HG02678 (cell line): Measurements from ENCODE around the gene LTF.
"Not testable (repeated sequence)": the region's sequence is repeated elsewhere in the genome, so short reads cannot be mapped to it uniquely, and the experiment has no call there.

Source experiments
- ATAC-seq: cut with Tn5 transposase; IDR thresholded peaks from one replicate; pipeline ENCODE4 v1.9.1; 2021; ENCODE audit warnings: mild to moderate bottlenecking, moderate library complexity; ENCODE audit not compliant: unreplicated experiment

Gene LTF

DNA sequence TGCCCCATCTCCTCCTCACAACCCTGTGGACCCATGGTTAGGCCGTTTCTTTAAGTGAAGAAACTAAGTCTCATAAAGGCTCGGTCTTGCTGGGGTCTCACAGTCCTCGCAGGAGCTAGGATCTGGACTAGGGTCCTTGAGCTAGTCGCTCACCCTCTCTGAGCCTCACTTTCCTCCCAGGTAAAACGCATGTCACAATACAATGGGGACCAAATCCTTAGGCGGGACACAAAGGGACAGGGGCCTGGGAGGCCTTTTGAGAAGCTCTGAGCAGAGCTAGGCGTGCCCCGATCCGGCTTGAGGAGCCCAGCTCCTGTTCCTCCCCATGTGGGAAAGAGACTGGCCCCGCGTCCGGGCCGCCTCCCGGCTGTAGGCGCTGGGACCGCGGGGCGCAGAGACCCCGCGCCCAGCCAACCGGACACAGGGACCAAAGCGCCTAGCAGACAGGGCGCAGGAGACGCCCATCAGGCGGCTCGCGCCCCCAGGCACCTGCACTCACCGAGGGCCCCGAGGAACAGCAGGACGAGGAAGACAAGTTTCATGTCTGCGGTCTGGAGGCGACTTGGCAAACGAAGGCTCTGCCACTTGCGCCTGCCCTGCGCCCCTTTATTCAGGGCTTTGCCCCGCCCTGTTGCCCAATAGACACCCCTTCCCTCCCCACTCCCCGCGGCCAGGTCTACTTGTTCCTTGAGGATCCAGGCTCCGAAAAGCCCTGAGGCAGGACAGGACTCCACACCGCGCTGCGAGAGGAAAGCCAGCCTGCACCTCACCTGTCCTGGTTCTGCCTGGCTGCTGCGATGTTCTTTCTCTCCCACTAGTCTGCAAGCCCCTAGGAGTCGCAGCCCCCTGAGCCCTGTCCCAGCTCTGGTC is at the start of gene LTF:
TSS of gene LTF (minus strand) at position 580 of the 870 bp plus-strand sequence. CDS start at position 542, 38 bp downstream.
- no peak for ATAC-seq

GRCh38 chr3:46512191-46512749 is 47.6 kb upstream of the LTF start:
- ATAC-seq: no peak

DNA sequence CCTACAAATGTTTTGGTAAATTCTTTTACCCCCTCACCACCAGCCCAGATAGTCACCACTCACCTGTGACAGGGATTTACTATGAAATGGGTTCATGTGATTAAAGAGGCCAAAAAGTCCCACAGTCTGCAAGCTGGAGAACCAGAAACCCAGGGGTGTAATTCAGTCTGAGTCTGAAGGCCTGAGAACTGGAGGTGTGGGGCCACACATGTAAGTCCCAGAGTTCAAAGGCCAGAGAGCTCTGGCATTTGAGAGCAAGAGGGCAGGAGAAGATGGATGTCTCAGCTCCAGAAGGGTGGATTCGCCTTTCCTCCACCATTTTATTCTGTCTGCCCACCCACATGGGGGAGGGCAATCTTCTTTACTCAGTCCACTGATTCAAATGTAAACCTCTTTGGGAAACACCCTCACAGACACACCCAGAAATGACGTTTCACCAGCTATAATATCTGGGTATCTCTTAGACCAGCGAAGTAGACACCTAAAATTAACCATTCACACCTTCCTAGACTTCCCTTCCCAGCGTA is 45.0 kb upstream of the LTF start:
- no peak for ATAC-seq

DNA sequence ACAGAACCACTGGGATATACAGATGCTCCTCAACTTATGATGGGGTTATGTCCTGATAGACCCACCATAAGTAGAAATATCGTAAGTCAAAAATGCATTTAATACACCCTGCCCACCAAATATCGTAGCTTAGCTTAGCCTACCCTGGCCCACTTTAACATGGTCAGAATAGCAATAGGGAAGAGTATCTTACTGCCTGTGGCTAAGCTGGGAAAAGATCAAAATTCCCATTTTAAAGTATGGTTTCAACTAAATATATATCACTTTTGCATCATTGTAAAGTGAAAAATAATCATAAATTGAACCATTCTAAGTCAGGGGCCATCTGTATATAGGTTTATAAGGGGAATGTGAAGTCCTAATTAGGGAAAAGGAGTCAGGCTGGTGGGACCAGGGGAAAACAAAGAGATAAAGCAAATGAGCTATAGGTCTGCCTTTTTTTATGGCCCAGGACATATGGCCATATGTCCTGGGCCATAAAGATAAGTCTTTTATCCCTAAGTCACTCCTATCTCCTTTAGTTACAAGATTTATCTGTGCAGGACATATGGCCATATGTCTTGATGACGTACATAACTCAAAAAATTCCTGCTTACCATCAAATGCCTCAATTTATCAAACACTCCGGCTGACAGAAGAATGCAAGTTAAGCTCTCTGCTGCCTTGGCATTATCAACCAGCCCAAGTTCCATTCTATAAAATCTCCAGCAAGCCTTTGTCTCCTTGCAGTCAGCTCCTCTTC is 44.3 kb upstream of the LTF start:
- ATAC-seq: no peak

DNA sequence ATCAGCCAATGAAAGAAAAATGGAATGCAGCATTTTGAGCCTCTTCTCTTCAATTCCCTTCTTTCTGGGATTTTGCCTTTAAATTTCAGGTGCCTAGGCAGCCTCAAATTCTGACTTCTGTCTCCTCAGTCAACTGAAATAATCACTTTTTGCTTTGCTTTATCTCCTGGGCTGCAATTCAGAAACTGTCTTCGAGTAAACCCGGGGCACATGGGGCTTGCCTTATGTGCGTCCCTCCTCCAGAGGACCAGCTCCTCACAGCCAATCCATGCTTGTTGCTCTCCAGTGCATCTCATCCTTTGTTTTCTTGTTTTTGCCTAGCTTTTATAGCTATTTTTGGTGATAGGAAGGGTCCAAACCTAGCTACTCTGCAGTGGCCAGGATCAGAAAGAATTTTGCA is 41.8 kb upstream of the LTF start:
- no peak for ATAC-seq

DNA sequence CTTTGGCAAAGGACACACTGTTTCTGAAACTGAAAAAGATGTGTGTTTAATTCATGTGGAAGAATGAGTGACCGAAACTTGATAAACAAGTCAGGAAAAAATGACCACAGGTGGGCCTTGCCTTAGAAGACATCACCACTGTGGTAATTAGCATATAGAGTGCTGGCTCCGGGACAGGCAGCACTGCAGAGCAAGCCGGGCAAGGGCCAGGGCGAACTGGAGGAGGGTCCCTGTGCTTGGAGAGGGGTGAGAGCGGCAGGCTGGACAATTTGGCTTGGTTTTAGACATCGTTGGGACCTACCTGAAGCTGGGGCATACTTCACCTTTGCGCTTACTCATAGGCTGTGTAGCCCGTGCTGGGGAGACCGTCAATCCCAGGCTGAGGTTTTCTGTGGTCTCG is 41.2 kb upstream of the LTF start:
- ATAC-seq: no peak

DNA sequence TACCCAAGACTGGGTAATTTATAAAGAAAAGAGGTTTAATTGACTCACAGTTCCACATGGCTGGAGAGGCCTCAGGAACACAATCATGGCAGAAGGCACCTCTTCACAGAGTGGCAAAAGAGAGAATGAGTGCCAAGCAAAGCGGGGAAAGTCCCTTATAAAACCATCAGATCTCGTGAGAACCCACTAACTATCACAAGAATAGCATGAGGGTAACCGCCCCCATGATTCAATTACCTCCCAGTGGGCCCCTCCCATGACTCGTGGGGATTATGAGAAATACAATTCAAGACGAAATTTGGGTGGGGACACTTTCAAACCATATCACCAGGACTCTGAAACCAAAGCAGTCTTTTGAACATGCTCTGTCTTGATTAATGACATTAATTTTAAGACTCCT is 40.1 kb upstream of the LTF start:
- no peak for ATAC-seq

DNA sequence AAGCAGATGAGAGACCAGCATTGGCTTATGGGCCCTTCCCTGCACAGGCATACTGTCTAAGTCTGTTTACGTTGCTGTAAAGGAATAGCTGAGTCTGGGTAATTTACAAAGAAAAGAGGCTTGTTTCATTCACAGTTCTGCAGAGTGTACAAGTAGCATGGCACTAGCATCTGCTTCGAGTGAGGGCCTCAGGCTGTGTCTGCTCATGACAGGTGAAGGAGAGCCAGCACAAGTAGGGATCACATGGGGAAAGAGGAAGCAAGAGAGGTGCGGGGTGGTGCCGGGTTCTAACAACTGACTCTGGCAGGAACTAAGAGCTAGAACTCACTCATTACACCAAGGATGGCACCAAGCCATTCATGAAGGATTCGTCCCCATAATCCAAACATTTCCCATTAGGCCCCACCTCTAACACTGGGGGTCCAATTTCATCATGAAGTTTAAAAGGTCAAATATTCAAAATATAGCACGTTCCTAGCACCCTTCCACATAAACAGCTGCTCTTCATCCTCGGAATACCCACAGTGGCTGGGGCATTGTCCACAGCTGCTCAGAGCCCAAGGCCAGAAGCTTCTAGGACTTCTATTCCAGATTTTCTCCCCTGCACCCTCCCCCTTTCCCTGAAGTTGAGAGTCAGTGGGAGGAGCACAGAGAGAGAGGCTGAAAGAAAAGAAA is 38.6 kb upstream of the LTF start:
- no peak for ATAC-seq

- no peak for ATAC-seq
Observed at GRCh38 chr3:46501702-46502101, 37.0 kb upstream of the LTF start.

GRCh38 chr3:46500656-46501635 is 36.2 kb upstream of the LTF start:
- ATAC-seq: peak; percentile 50

- no peak for ATAC-seq
Observed at GRCh38 chr3:46498916-46499519, 34.3 kb upstream of the LTF start.

- no peak for ATAC-seq
Observed at GRCh38 chr3:46497556-46498265, 33.0 kb upstream of the LTF start, which contains the start of gene RTP3. Gene RTP3 (plus strand): TSS chr3:46497976. CDS start chr3:46498063, 87 bp downstream.

GRCh38 chr3:46496746-46497555 is 32.2 kb upstream of the LTF start:
- ATAC-seq: no peak

- ATAC-seq: no peak
Observed at GRCh38 chr3:46495901-46496456, 31.3 kb upstream of the LTF start.

- ATAC-seq: not testable (repeated sequence)
Observed at GRCh38 chr3:46494491-46494890, 29.8 kb upstream of the LTF start.

DNA sequence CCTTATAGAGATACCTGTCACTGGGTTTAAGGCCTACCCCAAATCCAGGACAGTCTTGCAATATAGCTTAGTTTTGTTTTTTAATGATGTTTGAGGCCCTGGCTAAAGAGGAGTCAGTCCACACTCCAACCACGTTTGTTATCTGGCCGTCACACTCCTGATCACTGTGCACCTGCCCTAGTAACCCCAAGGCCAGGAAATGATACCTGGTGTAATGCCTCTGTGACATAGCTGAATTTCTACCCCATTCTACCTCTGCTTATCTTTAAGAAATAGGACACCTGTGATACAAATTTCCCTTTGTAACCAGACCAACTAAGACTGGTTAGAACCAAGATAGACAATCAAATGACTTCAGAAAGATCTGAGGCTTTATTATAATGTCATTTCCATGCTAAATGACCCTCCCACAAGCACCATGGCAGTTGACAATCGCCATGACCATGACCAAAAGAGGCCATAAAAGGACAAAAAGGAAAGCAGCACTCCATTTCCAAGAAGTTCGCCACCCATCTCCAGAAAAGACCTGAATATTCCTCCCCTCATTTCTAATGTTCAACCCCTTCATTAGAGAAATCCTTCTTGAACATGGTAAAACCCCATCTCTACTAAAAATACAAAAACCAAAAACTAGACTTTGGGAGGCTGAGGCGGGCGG is 28.3 kb upstream of the LTF start:
- no peak for ATAC-seq
